ENCODE measurements around the gene SHANK3.

The SHANK3 gene

DNA sequence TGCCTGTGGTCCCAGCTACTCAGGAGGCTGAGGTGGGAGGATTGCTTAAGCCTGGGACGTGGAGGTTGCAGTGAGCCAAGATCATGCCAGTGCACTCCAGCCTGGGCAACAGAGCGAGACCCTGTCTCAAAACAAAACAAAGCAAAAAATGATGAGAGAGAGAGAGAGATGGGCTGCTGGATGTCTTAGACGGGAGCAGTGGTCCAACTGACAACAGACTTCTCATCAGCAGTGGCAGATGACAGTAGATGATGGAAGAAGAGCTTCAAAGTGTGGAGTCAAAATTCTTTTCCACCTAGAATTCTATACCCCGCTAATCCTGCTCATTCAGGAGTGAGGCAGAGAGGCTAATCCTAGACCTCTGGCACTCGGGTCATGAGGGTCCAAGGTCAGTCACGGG, 36.4 kb downstream of the SHANK3 start (continued):
- TF ChIP-seq, protein P1, sequence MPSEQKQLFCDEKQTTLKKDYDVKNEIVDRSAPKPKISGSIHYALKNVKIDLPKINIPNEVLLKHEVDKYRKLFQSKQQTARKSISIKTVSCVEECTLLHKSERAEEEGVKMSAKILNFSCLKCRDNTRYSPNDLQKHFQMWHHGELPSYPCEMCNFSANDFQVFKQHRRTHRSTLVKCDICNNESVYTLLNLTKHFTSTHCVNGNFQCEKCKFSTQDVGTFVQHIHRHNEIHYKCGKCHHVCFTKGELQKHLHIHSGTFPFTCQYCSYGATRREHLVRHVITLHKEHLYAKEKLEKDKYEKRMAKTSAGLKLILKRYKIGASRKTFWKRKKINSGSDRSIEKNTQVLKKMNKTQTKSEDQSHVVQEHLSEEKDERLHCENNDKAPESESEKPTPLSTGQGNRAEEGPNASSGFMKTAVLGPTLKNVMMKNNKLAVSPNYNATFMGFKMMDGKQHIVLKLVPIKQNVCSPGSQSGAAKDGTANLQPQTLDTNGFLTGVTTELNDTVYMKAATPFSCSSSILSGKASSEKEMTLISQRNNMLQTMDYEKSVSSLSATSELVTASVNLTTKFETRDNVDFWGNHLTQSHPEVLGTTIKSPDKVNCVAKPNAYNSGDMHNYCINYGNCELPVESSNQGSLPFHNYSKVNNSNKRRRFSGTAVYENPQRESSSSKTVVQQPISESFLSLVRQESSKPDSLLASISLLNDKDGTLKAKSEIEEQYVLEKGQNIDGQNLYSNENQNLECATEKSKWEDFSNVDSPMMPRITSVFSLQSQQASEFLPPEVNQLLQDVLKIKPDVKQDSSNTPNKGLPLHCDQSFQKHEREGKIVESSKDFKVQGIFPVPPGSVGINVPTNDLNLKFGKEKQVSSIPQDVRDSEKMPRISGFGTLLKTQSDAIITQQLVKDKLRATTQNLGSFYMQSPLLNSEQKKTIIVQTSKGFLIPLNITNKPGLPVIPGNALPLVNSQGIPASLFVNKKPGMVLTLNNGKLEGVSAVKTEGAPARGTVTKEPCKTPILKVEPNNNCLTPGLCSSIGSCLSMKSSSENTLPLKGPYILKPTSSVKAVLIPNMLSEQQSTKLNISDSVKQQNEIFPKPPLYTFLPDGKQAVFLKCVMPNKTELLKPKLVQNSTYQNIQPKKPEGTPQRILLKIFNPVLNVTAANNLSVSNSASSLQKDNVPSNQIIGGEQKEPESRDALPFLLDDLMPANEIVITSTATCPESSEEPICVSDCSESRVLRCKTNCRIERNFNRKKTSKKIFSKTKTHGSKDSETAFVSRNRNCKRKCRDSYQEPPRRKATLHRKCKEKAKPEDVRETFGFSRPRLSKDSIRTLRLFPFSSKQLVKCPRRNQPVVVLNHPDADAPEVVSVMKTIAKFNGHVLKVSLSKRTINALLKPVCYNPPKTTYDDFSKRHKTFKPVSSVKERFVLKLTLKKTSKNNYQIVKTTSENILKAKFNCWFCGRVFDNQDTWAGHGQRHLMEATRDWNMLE (tag by site-specific recombination; conservative IDR thresholded peaks at IDR 0.05; ENCODE audit: low read depth), result no peak

DNA sequence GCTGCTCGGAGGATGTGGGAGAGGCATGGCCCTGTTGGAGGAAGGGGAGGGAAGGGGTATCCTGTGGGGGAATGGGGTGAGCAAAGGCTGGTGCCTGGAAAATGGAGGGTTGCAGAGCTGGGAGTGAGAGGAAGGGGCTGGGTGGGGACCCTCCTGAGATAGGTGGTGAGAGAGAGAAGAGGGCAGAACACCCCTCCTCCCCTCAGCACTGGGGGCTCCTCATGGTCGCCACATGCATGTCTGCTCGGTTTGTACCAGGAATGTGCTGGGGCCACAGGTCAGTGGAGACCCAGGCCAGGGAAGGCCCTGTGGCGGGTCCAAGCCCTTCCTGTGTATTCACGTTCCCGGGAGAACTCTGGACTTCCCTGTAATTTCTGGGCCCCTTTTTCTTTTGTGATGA, 37.6 kb downstream of the SHANK3 start:
- peaks cover 0 to 36% of the 10 kb centered on the region in 2 experiments; a peak in 2 of 3 replicates for H3K36me3 ChIP-seq (ENCODE audit: control insufficient read depth in 2 of 2, insufficient read depth in 1 of 2, low read length in 2 of 2)
- TF ChIP-seq, protein P2, sequence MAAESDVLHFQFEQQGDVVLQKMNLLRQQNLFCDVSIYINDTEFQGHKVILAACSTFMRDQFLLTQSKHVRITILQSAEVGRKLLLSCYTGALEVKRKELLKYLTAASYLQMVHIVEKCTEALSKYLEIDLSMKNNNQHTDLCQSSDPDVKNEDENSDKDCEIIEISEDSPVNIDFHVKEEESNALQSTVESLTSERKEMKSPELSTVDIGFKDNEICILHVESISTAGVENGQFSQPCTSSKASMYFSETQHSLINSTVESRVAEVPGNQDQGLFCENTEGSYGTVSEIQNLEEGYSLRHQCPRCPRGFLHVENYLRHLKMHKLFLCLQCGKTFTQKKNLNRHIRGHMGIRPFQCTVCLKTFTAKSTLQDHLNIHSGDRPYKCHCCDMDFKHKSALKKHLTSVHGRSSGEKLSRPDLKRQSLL (tag by site-specific recombination; IDR thresholded peaks at IDR 0.05), result no peak
- TF ChIP-seq ZFP69B (tag by site-specific recombination; IDR thresholded peaks at IDR 0.05), result no peak
- no peak for TF ChIP-seq ZFP37 (tag by site-specific recombination; IDR thresholded peaks at IDR 0.05)
- no peak for TF ChIP-seq ZNF514 (tag by site-specific recombination; IDR thresholded peaks at IDR 0.05)
- no peak for TF ChIP-seq ZNF791 (tag by site-specific recombination; IDR thresholded peaks at IDR 0.05)
- TF ChIP-seq, protein P3, sequence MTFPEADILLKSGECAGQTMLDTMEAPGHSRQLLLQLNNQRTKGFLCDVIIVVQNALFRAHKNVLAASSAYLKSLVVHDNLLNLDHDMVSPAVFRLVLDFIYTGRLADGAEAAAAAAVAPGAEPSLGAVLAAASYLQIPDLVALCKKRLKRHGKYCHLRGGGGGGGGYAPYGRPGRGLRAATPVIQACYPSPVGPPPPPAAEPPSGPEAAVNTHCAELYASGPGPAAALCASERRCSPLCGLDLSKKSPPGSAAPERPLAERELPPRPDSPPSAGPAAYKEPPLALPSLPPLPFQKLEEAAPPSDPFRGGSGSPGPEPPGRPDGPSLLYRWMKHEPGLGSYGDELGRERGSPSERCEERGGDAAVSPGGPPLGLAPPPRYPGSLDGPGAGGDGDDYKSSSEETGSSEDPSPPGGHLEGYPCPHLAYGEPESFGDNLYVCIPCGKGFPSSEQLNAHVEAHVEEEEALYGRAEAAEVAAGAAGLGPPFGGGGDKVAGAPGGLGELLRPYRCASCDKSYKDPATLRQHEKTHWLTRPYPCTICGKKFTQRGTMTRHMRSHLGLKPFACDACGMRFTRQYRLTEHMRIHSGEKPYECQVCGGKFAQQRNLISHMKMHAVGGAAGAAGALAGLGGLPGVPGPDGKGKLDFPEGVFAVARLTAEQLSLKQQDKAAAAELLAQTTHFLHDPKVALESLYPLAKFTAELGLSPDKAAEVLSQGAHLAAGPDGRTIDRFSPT (tag by site-specific recombination; IDR thresholded peaks at IDR 0.05), result no peak
- TF ChIP-seq, protein P4, sequence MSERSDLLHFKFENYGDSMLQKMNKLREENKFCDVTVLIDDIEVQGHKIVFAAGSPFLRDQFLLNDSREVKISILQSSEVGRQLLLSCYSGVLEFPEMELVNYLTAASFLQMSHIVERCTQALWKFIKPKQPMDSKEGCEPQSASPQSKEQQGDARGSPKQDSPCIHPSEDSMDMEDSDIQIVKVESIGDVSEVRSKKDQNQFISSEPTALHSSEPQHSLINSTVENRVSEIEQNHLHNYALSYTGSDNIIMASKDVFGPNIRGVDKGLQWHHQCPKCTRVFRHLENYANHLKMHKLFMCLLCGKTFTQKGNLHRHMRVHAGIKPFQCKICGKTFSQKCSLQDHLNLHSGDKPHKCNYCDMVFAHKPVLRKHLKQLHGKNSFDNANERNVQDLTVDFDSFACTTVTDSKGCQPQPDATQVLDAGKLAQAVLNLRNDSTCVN (tag by site-specific recombination; optimal IDR thresholded peaks at IDR 0.05), result no peak
- TF ChIP-seq, protein P5, sequence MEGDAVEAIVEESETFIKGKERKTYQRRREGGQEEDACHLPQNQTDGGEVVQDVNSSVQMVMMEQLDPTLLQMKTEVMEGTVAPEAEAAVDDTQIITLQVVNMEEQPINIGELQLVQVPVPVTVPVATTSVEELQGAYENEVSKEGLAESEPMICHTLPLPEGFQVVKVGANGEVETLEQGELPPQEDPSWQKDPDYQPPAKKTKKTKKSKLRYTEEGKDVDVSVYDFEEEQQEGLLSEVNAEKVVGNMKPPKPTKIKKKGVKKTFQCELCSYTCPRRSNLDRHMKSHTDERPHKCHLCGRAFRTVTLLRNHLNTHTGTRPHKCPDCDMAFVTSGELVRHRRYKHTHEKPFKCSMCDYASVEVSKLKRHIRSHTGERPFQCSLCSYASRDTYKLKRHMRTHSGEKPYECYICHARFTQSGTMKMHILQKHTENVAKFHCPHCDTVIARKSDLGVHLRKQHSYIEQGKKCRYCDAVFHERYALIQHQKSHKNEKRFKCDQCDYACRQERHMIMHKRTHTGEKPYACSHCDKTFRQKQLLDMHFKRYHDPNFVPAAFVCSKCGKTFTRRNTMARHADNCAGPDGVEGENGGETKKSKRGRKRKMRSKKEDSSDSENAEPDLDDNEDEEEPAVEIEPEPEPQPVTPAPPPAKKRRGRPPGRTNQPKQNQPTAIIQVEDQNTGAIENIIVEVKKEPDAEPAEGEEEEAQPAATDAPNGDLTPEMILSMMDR (tag by site-specific recombination; IDR thresholded peaks at IDR 0.05), result no peak
- no peak for TF ChIP-seq ZNF146 (tag by site-specific recombination; IDR thresholded peaks at IDR 0.05)
- no peak for TF ChIP-seq ZNF561 (tag by site-specific recombination; IDR thresholded peaks at IDR 0.05; ENCODE audit: borderline replicate concordance)
- ChIA-PET CTCF (interaction anchor here (1.4 kb wide), 1 partner anchor 89 kb away, joined by 5 read pairs; no protein-coding TSS in a partner anchor), POLR2A (no interaction called here)
- no peaks in the 10 kb centered on the region for H3K9me3 ChIP-seq (ENCODE audit: control insufficient read depth, insufficient read depth, low read depth, low read length)
- no peaks in the 10 kb centered on the region for H3K4me1 ChIP-seq (ENCODE audit: control insufficient read depth, insufficient read depth, low read length)
- H3K4me3 ChIP-seq (ENCODE audit: low read depth, low read length), result no peak overlapping the region
- no peak overlapping the region for H3K27ac ChIP-seq (ENCODE audit: extremely low read depth, low read depth, low read length)

DNA sequence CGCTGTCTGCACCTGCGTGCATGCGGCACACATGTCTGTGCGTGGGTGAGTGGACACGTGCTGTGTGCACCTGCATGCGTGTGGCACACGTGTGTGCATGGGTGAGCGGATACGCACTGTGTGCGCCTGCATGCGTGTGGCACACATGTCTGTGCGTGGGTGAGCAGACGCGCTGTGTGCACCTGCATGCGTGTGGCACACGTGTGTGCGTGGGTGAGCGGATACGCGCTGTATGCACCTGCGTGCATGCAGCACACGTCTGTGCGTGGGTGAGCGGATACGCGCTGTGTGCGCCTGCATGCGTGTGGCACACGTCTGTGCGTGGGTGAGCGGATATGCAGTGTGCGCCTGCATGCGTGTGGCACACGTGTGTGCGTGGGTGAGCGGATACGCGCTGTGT, 38.3 kb downstream of the SHANK3 start:
- ChIA-PET CTCF (no interaction called here), POLR2A (no interaction called here)
- TF ChIP-seq ZSCAN30 (tag by site-specific recombination; IDR thresholded peaks at IDR 0.05) (no peak), EGR2 (tag by site-specific recombination; IDR thresholded peaks at IDR 0.05; ENCODE audit: low read depth) (peak; percentile 16; the same call in 1 of the 2 replicates)
- TF ChIP-seq, protein P1 (tag by site-specific recombination; conservative IDR thresholded peaks at IDR 0.05; ENCODE audit: low read depth), result no peak
- no peaks in the 10 kb centered on the region for H3K9me3 ChIP-seq (ENCODE audit: control insufficient read depth, insufficient read depth, low read depth, low read length)
- H3K4me1 ChIP-seq (ENCODE audit: control insufficient read depth, insufficient read depth, low read length), result no peaks in the 10 kb centered on the region
- no peak overlapping the region for H3K27ac ChIP-seq (ENCODE audit: extremely low read depth, low read depth, low read length)
- peaks cover 0 to 36% of the 10 kb centered on the region in 2 experiments; a peak in 2 of 3 replicates for H3K36me3 ChIP-seq (ENCODE audit: control insufficient read depth in 2 of 2, insufficient read depth in 1 of 2, low read length in 2 of 2)
- H3K4me3 ChIP-seq (ENCODE audit: low read depth, low read length), result no peak overlapping the region
